22Rv1 (cell line): ENCODE results near the gene ZNF649.

ENCODE experiments used
- ZFX ChIP-seq: fragments of 450-650 bp; IDR thresholded peaks from 2 replicates; pipeline ENCODE4 v1.6.1; 2017; ENCODE audit warnings: antibody characterized with exemption, borderline replicate concordance
- TF ChIP-seq, protein P1 (sequence below): fragments of 450-650 bp; IDR thresholded peaks from 2 replicates; pipeline ENCODE4 v1.5.1; 2017; ENCODE audit warnings: mild to moderate bottlenecking

DNA sequence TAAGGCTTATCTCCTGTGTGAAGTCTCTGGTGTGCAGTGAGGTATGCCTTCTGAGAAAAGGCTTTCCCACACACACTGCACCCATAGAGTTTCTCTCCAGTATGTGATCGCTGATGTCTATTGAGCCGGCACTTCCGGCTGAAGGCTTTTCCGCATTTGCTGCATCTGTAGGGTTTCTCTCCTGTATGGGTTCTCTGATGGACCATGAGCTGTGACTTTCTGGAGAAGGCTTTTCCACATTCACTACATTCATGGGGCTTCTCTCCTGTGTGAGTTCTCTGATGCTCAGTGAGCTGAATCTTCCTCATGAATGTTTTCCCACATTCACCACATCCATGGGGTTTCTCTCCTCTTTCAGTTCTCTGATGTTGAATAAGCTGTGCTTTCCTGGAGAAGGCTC, 31.7 kb downstream of the ZNF649 start:
- TF ChIP-seq, protein P1, sequence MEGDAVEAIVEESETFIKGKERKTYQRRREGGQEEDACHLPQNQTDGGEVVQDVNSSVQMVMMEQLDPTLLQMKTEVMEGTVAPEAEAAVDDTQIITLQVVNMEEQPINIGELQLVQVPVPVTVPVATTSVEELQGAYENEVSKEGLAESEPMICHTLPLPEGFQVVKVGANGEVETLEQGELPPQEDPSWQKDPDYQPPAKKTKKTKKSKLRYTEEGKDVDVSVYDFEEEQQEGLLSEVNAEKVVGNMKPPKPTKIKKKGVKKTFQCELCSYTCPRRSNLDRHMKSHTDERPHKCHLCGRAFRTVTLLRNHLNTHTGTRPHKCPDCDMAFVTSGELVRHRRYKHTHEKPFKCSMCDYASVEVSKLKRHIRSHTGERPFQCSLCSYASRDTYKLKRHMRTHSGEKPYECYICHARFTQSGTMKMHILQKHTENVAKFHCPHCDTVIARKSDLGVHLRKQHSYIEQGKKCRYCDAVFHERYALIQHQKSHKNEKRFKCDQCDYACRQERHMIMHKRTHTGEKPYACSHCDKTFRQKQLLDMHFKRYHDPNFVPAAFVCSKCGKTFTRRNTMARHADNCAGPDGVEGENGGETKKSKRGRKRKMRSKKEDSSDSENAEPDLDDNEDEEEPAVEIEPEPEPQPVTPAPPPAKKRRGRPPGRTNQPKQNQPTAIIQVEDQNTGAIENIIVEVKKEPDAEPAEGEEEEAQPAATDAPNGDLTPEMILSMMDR = no peak
- no peak for TF ChIP-seq ZFX
